Measurements from ENCODE around the gene CPT1C. TPM values are rescaled to one million over a fixed set of nuclear protein-coding genes. Genes with fewer than 3 reads are reported as not detected.

CPT1C gene
- 1.7 TPM in 1 of 2 replicates, not detected in the other for total RNA-seq
- total RNA-seq (2013) = 0.37 TPM
- polyA plus RNA-seq = 0.19 and 0.30 TPM in 2 replicates
- polyA minus RNA-seq = not detected in 2 replicates

DNA sequence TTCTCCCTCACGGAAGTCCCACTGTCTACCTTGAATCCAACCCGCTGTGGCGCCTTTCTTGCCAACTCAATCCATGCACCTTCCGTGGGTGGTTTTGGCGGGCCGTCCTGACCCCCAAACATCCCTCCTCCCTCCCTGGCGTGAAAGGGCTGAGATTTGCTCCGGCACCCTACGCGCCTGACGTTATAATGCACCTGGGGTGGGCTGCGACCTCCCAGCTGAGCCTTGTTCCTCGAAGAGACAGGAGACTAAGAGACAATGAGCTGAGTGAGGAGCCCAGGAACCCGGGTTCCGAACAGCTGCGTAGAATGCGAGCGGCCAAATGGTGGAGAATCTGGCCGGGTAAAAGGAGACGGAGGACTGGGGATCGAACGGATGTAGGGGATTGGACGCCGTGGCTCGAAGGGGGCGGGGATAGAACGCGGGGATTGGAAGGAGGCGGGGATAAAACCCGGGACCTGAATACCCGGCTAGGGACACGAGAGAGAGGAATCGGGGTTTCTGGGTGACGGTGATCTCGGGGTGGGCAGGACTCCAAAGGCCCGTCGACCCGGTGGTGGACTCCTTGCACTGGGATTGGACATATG lies at the start of gene CPT1C:
Gene CPT1C (plus strand): TSS at position 461 of the 587 bp plus-strand sequence. CDS start 1,137 bp downstream, outside the sequence.
- CTCF ChIA-PET = interaction anchor here (0.7 to 1.7 kb wide), 4 partner anchors 10 to 120 kb away, joined by 3 to 6 read pairs (median 4); no protein-coding TSS in a partner anchor
- ATAC-seq (ENCODE audit: low read depth) (peak; percentile 51), DNase-seq (peak; percentile 54)
- peaks cover 0 to 8% (median 0%) of the 10 kb centered on the region in 3 donors for H3K9me3 ChIP-seq (ENCODE audit: control extremely low read depth in 1 of 3, control insufficient read depth in 2 of 3, insufficient read depth in 1 of 3, low read length in 2 of 3)
- no peaks in the 10 kb centered on the region for H3K9me3 Mint-ChIP-seq (ENCODE audit: insufficient read depth)
- peaks cover 31% of the 10 kb centered on the region for H3K27me3 Mint-ChIP-seq
- peak within 1 kb of the TSS; percentile 76 for H2AFZ ChIP-seq (ENCODE audit: insufficient read depth, low read depth, low read length, poor library complexity, severe bottlenecking)
- peaks cover 25% of the 10 kb centered on the region in 2 donors for H3K4me1 ChIP-seq (ENCODE audit: control insufficient read depth in 2 of 2, insufficient read depth in 2 of 2, low read length in 2 of 2)
- H3K9ac ChIP-seq (ENCODE audit: low read length) = peak within 1 kb of the TSS; percentile 62
- H3K4me3 Mint-ChIP-seq = peak within 1 kb of the TSS; percentile 89
- WGBS (ENCODE audit: insufficient coverage) = 4% methylated on average over 38 of the region's 38 CpGs
- H3K79me2 ChIP-seq (ENCODE audit: control insufficient read depth, insufficient read depth, low read length) = no peaks in the 10 kb centered on the region
- peaks cover 28% of the 10 kb centered on the region for H4K20me1 ChIP-seq (ENCODE audit: control insufficient read depth, insufficient read depth, low read length, poor library complexity, severe bottlenecking)
- POLR2A ChIA-PET = interaction anchor here (0.6 kb wide), 1 partner anchor 832 kb away, joined by 3 read pairs; no protein-coding TSS in a partner anchor
- H3K27ac ChIP-seq (ENCODE audit: low read length in 2 of 2) = no peak within 1 kb of the TSS
- peaks cover 0 to 33% (median 14%) of the 10 kb centered on the region in 4 experiments for H3K27me3 ChIP-seq (replicated peaks in 1 of 4; ENCODE audit: control extremely low read depth in 1 of 4, control insufficient read depth in 3 of 4, insufficient read depth in 4 of 4, low read length in 3 of 4)
- peaks cover 22% of the 10 kb centered on the region for H3K4me1 Mint-ChIP-seq
- peak within 1 kb of the TSS; percentile 70 for H3K27ac Mint-ChIP-seq
- H3K4me3 ChIP-seq (ENCODE audit: control extremely low read depth in 1 of 5, extremely low read depth in 1 of 5, insufficient read depth in 1 of 5, low read depth in 2 of 5, low read length in 4 of 5) = peak within 1 kb of the TSS; percentile 3 to 58 (median 43)
- peak within 1 kb of the TSS; percentile 87 for H3K4me2 ChIP-seq (replicated peaks; ENCODE audit: low read depth, low read length, poor library complexity, severe bottlenecking)
- TF ChIP-seq, protein P1, sequence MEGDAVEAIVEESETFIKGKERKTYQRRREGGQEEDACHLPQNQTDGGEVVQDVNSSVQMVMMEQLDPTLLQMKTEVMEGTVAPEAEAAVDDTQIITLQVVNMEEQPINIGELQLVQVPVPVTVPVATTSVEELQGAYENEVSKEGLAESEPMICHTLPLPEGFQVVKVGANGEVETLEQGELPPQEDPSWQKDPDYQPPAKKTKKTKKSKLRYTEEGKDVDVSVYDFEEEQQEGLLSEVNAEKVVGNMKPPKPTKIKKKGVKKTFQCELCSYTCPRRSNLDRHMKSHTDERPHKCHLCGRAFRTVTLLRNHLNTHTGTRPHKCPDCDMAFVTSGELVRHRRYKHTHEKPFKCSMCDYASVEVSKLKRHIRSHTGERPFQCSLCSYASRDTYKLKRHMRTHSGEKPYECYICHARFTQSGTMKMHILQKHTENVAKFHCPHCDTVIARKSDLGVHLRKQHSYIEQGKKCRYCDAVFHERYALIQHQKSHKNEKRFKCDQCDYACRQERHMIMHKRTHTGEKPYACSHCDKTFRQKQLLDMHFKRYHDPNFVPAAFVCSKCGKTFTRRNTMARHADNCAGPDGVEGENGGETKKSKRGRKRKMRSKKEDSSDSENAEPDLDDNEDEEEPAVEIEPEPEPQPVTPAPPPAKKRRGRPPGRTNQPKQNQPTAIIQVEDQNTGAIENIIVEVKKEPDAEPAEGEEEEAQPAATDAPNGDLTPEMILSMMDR (IDR thresholded peaks at IDR 0.05) = no peak
- TF ChIP-seq EZH2 (IDR thresholded peaks at IDR 0.05; ENCODE audit: borderline replicate concordance, insufficient read depth, low read depth, low read length, poor library complexity, severe bottlenecking) = peak; percentile 55
- H3K36me3 ChIP-seq (replicated peaks in 1 of 2; ENCODE audit: control extremely low read depth in 1 of 2, control insufficient read depth in 1 of 2, extremely low read depth in 1 of 2, insufficient read depth in 2 of 2, low read length in 1 of 2) = peaks cover 0 to 19% of the 10 kb centered on the region in 2 experiments
- intact Hi-C loops (cut with micrococcal nuclease) = no loop called here
